OCI-LY3 (cell line): ENCODE results near the gene GALNTL6.

Experiments
- EZH2phosphoT487 ChIP-seq: fragments of 200-600 bp; shearing (Covaris generic); IDR thresholded peaks from 2 replicates; pipeline ENCODE4 v1.6.1; 2018; ENCODE audit warnings: antibody characterized with exemption, mixed run types, low read depth
- TF ChIP-seq, protein P1 (sequence below): fragments of 200-600, 300-600 bp; sonication (generic); IDR thresholded peaks from 2 replicates; pipeline ENCODE4 v1.5.1; 2014; ENCODE audit warnings: antibody characterized with exemption, low read length, low read depth

DNA sequence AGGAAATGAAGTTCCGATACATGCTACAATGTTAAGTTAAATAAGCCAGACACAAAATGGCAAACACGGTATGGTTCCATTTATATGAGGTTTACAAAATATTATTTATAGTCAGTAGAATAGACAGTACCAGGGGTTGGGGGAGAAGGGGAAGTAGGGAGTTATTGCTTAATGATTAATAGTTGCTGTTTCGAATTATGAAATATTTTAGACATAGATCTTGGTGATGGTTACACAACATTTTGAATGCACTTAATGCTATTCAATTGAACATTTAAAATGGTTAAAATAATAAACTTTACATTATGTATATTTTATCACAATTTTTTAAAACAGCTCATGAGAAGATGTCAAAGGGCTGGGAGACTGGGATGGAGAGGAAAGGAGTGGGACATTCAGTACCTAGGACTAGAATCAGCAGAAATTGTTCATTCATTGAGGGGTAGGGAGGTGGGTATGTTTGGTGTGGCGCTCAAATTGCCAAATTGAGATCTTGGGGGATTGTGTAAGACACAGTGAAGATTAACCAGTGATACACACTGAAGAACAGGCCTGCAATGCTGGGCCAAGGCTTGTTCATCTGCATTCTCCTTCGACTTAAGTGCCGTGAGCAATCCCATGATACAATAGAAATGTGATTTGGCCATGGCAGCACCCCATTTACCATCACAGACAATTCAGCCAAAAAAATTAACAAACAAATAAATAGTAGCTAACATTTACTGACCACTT is 1189.8 kb downstream of the GALNTL6 start:
- TF ChIP-seq, protein P1, sequence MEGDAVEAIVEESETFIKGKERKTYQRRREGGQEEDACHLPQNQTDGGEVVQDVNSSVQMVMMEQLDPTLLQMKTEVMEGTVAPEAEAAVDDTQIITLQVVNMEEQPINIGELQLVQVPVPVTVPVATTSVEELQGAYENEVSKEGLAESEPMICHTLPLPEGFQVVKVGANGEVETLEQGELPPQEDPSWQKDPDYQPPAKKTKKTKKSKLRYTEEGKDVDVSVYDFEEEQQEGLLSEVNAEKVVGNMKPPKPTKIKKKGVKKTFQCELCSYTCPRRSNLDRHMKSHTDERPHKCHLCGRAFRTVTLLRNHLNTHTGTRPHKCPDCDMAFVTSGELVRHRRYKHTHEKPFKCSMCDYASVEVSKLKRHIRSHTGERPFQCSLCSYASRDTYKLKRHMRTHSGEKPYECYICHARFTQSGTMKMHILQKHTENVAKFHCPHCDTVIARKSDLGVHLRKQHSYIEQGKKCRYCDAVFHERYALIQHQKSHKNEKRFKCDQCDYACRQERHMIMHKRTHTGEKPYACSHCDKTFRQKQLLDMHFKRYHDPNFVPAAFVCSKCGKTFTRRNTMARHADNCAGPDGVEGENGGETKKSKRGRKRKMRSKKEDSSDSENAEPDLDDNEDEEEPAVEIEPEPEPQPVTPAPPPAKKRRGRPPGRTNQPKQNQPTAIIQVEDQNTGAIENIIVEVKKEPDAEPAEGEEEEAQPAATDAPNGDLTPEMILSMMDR = no peak
- TF ChIP-seq EZH2phosphoT487 = no peak
